ENCODE results near the gene KHDC3L.
"Not testable (repeated sequence)": the region's sequence is repeated elsewhere in the genome, so short reads cannot be mapped to it uniquely, and the experiment has no call there.

KHDC3L gene

DNA sequence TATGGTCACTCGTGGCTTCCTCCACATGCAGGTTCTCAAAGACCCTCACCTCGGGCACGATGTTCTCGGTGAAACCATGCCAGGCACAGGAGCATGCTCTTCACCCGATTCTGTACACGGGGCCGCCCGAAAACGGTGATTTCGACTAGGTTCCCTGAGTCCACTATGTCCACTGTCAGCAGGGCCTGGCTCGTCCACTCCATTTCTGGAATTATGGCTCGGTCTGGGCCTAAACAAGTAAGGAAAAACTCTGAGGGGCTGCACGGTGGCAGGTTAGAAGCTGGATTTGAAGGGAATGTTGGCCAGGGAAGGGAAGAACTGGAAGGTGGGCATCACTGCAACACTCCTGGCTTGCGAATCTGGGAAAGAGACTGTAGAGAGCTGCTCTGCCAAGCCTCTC is 6.7 kb downstream of the KHDC3L start:
- no peak for DNase-seq (ENCODE audit: low spot score)

GRCh38 chr6:73369563-73369962 is 7.1 kb downstream of the KHDC3L start, which contains the start of gene OOEP:
OOEP (minus strand) TSS chr6:73369897; CDS start chr6:73369792, 105 bp downstream.
- DNase-seq (ENCODE audit: low spot score) = no peak

DNA sequence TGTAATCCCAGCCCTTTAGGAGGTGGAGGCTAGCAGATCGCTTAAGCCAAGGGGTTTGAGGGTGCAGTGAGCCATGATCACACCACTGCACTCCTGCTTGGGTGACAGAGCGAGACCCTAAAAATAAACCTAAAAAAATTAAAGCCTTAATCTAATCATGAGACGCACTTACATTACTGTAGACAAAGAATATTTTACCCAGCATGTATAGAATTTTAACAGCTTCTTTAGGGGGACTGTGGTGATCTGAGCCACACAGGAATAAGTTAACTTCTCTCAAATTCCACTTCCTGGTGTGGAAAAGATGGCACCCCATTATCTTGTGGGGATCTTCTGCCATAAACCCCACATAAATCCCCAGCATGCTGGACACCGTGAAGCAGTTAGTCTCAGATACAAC is 9.5 kb downstream of the KHDC3L start:
- DNase-seq (ENCODE audit: low spot score) = no peak

- no peak for DNase-seq (ENCODE audit: low spot score)
Measured at GRCh38 chr6:73372516-73372915, 10.1 kb downstream of the KHDC3L start.

- no peak for DNase-seq (ENCODE audit: low spot score)
Measured at GRCh38 chr6:73375216-73375615, 12.8 kb downstream of the KHDC3L start.

GRCh38 chr6:73377225-73377624 is 14.8 kb downstream of the KHDC3L start:
- no peak for DNase-seq (ENCODE audit: low spot score)

DNA sequence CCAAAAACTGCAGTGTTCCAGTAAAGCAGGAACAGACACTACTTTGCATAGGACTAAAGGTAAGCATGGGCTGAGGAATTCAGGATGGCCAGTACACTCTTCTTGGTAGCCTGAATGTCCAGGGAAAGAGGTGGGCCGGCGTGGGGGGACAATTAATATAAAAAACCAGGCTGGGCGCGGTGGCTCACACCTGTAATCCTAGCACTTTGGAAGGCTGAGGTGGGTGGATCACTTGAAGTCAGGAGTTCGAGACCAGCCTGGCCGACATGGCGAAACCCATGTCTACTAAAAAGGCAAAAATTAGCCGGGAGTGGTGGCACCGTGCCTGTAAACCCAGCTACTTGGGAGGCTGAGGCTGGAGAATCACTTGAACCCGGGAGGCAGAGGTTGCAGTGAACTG is 19.1 kb downstream of the KHDC3L start:
- DNase-seq (ENCODE audit: low spot score) = not testable (repeated sequence)

GRCh38 chr6:73382462-73383113 is 20.1 kb downstream of the KHDC3L start:
- DNase-seq (ENCODE audit: low spot score) = no peak

- DNase-seq (ENCODE audit: low spot score) = no peak
Measured at GRCh38 chr6:73388433-73388799, 26.0 kb downstream of the KHDC3L start.

DNA sequence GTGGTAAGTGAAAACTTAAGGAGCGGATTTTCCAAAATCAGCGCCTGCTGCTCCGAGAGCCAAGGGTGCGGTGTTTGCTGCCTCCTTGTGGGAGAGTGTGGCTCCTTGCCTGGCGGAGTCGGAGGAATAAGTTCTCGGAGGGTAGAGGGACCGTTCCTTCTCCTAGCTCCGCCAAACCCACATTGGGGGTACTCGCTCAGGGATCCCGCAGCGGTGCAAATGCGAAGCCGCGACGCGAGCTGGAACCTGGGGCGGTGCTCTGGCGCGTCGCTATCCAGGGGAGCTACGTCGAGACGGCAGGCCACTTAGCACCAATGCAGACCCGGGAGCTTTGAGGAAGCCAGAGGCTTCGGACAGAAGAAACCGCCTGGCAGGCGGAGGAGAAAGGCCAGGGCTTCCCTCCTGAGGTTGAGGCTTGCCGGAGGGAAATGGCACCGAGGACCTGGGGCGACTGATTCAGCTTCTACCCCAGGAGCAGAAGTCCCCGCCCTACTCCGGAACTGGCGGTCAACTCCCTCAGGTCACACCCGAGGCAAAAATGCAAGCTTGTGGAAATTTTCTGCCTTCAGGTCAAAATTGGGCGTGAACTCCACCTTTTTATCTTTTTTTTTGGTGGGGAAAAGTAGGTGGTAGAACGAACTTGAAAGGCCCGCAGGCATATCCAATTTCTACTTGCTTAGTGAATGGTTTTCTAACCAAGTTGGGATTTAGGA is 26.5 kb downstream of the KHDC3L start:
- peak; percentile 35 for DNase-seq (ENCODE audit: low spot score)

DNA sequence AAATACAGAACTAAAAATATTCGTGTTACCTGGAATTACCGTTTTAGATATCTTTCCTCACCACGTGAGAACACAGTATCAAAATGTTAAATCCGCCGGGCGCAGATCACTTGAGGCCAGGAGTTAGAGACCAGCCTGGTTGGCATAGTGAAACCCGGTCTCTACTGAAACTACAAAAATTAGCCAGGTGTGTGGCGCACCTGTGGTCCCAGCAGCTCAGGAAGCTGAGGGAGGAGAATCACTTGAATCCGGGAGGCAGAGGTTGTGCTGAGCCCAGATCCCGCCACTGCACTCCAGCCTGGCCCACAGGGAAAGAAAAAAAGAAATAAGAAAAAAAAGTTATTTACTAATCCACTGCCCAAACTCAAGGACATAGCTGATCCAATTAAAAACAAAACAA is 27.4 kb downstream of the KHDC3L start:
- DNase-seq (ENCODE audit: low spot score) = no peak

DNA sequence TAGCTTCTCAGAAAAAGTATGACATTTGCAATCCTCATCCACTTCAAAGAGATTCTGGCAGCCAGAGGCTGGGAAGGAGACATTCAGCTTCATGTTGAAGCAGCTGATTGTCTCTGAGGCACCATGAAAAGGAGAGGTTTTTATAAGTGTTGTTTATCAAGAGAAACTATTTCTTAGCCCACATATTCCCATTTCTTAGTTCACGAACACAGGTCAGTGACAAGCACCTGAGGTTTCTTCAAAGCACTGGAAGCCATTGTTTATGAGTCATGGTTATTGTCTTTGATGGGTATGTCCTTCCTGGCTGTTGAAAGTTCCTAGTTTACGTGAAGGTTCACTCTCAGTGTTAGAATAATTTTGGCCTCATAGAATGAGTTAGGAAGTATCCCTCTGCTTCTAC is 29.2 kb downstream of the KHDC3L start:
- DNase-seq (ENCODE audit: low spot score) = no peak

DNA sequence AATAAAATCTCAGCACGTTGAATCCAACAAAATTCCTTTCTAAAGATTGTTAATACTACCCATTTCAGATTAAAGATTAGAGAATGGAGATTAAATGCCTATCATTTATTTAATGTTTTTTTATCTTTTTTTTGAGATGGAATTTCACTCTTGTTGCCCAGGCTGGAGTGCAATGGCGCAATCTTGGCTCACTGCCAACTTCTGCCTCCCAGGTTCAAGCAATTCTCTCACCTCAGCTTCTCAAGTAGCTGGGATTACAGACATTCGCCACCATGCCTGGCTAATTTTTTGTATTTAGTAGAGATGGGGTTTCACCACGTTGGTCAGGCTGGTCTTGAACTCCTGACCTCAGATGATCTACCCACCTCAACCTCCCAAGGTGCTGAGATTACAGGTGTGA is 29.7 kb downstream of the KHDC3L start:
- not testable (repeated sequence) for DNase-seq (ENCODE audit: low spot score)

GRCh38 chr6:73393278-73393677 is 30.8 kb downstream of the KHDC3L start:
- no peak for DNase-seq (ENCODE audit: low spot score)

GRCh38 chr6:73394577-73395354 is 32.3 kb downstream of the KHDC3L start, which contains the start of gene DDX43:
DDX43 (plus strand) TSS chr6:73394828; CDS start chr6:73394906, 78 bp downstream.
- DNase-seq (ENCODE audit: low spot score) = no peak

DNA sequence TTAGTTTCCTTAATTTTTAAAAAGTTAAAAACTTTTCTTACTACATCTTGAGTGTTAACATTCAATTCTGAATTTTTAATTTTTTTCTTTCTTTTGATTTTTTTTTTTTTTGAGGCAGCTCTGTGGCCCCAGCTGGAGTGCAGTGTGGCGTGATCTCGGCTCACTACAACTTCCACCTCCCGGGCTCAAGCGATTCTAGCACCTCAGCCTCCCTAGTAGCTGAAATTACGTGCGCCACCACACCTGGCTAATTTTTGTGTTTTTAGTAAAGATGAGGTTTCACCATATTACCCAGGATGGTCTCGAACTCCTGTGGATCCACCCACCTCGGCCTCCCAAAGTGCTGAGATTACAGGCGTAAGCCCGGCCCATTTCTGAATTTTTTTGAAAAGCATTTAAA is 33.4 kb downstream of the KHDC3L start:
- DNase-seq (ENCODE audit: low spot score) = no peak

DNA sequence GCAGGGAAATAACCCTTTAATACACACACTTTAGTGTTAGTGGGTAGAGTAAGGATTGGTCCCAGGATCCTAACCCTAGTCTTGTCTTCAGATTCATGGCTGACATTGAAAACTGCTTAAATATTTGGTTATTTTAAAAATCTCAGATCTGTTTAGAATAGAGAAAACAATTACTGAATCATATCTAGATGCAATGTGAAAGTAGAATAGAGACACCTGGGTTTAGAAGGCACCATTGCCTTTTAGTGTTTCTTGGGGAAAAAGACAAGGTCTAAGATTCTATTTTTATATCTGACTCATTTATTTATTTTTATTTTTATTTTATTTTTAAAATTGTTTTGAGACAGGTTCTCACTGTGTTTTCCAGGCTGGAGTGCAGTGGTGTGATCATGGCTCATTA is 38.2 kb downstream of the KHDC3L start:
- no peak for DNase-seq (ENCODE audit: low spot score)

DNA sequence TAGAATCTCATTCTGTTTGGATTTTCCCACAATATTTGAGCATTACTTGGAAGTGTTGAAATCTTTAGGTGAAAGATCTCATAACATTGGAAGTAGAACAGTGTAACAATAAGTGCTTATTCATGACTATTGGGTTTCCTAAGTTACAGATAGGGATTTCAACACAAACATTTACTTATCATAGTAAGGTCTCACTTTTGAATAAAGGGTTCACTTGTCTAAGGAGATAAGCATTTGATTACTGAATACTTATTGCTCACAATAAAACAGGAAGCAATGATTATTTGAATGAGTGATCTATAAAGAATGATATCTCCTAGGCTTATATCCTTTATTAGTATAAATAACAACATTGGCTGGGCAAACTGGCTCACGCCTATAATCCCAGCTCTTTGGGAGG is 46.9 kb downstream of the KHDC3L start:
- DNase-seq (ENCODE audit: low spot score) = no peak

DNA sequence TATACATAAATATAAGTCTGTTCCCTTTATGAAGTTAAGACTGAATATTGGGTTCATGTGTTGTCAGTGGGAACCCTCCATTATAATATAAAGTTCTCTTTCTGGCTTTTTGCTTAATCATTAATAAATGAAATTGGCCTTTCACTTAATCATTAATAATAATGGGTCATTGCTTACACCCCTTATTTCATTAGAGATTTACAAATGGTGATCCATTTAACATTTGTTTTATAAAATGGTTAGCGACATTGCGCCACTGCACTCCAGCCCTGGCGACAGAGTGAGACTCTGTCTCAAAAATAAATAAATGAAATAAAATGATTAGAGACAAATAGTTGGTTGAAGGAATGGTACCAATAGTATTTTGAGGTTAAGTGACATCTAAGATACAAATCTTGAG is 50.6 kb downstream of the KHDC3L start:
- no peak for DNase-seq (ENCODE audit: low spot score)

Measured in SK-N-DZ (cell line).